GM18498 (cell line): ENCODE data around the gene DISC1.
A peak's percentile ranks its signal among the peaks of the same experiment; 100 is the strongest.
"Not testable (repeated sequence)": the region's sequence is repeated elsewhere in the genome, so short reads cannot be mapped to it uniquely, and the experiment has no call there.

Experiments
- ATAC-seq: cut with Tn5 transposase; IDR thresholded peaks from one replicate; pipeline ENCODE4 v1.9.1; 2021; ENCODE audit warnings: mild to moderate bottlenecking, moderate library complexity; ENCODE audit not compliant: unreplicated experiment

The DISC1 gene

DNA sequence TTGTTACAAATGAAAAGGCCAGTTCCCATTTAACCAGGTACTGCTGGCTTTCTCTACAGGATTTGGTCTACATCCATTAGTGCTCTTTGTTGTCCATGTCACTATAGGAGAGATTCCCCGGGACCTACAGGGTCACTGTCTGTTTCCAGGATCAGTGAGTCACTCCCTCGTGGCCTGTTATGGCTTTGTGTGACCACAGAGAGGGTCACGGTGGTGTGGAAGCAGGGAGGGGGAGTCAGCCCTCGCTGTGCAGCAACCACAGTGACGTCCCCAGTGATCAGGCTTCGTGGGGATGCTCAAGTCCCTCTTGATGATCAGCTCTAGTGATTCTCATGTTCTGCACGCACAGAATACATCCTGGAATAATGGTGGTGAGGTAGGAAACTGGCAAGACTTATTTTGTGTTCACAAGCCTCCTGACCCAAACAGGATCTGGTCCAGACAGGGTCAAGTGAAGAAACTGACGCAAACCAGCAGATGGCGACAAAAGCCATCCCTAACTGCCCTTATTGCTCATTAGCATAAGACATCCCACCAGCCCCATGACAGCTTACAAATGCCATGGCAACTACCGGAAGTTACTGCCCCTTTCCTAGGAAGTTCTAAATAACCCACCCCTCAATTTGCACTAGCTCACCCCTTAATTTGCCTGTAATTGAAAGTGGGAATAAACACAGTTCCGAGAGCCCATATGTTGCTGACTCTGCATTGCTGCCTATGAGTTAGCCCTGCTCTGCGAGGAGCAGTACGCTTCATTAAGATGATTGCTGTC, 98.5 kb downstream of the DISC1 start:
- no peak for ATAC-seq

DNA sequence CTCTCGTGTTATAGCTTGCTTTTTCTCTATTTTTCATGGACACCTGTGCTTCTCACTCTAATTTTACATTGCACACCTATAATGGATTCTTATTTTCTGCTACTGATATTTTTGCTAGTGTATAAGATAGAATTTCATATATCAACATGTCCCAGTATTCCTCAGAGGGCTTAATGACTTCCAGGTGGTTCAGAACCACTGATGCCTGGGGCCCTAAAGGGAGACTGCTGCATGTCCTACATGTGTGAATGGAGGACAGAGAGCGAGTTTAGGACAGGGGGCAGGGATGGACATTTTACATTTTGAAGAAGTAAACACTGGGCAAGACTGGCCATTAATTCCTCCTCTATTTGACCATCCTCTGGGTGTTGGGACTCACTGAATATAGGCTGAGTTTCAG, 100.6 kb downstream of the DISC1 start:
- no peak for ATAC-seq

DNA sequence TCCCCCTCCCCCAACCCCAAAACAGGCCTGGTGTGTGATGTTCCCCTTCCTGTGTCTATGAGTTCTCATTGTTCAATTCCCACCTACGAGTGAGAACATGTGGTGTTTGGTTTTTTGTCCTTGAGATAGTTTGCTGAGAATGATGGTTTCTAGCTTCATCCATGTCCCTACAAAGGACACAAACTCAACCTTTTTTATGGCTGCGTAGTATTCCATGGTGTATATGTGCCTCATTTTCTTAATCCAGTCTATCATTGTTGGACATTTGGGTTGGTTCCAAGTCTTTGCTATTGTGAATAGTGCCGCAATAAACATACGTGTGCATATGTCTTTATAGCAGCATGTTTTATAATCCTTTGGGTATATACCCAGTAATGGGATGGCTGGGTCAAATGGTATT, 102.4 kb downstream of the DISC1 start:
- ATAC-seq, result not testable (repeated sequence)

DNA sequence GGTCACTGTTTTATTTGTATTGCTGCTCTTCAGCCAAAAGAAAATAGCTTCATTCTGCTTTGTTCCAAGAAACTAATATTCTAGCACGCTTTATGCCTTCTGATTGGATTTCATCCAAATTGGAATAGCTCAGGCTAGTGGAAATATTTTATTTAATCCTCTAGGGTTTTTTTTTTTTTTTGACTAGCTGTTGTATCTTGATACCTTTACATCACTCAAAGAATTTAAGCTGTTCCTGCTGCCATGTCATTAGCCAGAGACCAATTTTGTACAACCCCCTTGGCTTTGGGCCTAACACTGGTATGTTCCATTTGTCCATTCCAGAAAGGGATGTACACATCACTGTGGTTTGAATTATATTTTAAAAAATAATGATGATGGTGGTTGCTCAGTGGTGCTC, 103.0 kb downstream of the DISC1 start:
- ATAC-seq, result no peak

DNA sequence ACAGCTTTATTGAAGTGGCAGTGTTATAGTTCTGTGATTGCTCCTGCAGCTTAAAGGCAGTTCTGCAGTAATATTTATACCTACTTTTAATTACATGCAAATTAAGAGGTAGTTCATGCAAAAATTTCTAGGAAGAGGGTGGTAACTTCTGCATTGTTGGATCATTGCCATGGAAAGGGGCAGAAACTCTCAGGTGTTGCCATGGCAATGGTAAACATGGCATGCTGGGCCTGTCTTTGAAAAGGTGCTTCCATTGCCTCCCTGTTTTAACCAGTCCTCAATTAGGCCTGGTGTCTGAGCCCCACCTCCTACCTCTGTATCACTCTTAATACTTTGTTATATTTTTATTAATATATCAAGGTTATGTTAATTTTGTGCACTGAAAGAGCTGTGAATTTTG, 104.7 kb downstream of the DISC1 start:
- no peak for ATAC-seq

DNA sequence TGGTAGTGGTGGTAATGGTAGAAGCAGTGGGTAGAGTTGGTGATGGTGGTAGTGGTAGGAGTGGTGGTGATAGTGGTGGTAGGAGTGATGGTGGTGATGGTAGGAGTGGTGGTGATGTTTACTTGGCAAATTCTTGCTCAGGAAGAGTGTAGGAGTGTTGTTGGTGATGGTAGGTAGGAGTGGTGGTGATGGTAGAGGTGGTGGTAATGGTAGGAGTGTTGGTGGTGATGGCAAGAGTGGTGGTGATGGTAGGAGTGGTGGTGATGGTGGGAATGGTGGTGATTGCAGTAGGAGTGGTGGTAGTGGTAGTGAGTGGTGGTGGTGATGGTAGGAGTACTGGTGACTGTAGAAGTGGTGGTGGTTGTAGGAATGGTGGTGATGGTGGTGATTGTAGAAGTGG, 106.5 kb downstream of the DISC1 start:
- ATAC-seq, result no peak

DNA sequence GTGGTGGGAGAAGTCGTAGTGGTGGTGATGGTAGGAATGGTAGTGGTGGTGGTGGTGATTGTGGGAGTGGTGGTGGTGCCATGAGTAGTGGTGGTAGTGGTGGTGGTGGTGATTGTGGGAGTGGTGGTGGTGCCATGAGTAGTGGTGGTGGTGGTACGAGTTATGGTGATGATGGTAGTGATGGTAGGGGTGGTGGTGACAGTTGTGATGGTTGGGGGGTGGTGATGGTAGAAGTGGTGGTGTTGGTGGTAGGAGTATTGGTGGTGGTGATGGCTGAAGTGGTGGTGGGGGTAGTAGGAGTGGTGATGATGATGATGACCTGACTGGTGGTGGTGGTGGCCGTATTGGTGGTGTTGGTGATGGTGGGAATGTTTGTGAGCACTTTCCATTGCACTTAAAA, 107.1 kb downstream of the DISC1 start:
- no peak for ATAC-seq

DNA sequence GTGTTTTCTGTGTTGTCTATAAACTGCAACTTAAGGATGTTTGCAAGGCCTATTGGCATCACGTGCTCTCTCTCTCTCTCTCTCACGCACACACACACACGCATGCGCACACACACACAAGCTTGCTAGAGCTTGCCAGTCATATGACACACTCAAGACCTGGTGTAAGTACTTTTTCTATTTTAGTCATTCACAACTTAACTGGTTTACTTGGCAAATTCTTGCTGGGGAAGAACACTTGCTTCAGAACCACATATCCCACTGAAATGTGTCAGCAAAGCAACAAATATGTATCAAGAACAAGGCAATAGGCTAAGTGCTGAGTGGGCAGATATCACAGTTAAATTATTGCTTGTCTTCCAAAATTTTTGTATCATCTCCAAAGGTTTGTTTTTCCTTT, 107.8 kb downstream of the DISC1 start:
- no peak for ATAC-seq

DNA sequence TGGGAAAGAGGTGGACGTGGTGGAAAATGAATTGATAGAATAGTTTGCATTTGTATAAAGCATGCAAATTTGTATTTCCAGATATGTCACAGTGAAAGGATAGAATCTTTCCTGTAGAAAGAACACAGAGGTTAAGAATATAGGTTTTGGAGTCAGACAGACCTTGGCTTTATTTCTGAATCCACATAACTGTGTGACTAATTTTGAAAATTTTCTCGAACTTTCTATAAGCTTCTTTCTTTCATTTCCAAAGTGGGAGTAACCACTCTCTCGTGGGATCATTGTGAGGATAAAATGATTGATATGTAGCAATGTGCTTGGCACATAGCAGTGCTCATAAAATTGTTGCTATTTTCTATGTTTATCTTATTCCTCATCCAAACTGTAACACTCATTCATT, 108.8 kb downstream of the DISC1 start:
- no peak for ATAC-seq

DNA sequence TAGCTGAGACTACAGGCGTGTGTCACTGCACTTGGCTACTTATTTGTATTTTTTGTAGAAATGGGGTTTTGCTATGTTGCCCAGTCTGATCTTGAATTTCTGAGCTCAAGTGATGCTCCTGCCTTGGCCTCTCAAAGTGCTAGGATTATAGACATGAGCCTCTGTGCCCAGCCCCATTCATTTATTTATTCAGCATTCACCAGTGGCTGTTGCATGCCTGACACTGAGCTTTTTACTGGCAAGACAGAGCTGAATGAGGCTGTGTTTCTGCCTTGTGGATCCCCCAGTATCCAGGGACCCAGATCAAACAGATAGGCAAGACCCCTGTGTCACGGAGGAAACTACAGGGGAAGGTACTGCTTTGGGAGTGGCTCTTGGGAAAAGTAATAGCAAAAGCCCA, 109.4 kb downstream of the DISC1 start:
- ATAC-seq, result no peak

DNA sequence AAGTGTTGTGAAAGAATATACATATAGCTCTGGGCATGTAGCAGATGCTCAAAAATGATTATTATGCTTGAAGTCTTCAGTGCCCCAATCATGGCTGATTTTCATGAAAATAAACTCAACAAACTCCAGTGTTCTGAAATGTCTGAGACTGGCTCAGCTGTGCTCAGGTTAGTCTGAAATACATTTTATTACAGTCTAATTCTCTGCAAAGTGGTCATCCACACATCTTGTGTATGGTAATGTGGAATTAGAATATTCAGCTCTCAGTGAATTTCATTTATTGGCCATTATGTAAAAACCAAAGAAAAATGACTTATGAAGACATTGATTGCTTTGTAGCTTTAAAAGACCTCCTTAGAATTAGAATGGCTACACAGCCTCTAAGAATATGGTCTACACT, 109.9 kb downstream of the DISC1 start:
- no peak for ATAC-seq

DNA sequence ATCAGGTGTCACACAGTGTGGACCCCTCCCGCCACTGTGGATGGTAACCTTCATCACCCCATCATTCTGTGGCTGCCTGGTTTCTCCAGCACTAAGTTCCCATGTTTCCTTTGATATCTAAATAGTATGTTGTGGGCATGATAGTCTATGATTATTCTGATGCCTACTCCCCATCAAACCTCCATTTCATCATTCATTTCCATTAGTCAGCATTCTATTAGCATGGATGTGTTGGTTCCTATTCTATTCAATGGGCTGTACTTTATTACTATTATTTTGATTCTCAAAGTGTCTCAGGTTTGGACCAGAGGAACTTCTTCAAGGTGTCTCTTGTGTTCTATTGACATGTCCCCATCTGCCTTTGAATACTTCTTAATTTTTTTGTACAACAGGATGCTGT, 112.0 kb downstream of the DISC1 start:
- no peak for ATAC-seq

DNA sequence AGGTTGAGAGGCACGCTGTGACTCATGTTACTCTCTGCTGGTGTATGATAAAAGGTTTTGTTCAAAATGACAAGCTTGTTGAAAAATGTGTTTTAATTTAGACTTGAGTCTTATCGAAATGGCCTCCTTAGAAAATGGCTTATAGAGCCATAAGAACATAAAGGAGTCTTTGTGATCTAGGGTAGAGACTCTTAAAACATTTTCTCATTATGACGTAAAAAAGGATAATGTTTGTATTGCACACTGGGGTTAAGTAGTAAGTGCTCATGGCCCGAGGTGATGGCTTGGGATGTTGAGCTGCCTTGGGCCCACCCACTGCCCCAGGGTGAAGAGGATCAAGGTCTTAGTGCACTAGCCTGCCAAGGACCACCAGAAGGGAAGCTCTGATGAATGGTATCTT, 117.4 kb downstream of the DISC1 start:
- no peak for ATAC-seq

DNA sequence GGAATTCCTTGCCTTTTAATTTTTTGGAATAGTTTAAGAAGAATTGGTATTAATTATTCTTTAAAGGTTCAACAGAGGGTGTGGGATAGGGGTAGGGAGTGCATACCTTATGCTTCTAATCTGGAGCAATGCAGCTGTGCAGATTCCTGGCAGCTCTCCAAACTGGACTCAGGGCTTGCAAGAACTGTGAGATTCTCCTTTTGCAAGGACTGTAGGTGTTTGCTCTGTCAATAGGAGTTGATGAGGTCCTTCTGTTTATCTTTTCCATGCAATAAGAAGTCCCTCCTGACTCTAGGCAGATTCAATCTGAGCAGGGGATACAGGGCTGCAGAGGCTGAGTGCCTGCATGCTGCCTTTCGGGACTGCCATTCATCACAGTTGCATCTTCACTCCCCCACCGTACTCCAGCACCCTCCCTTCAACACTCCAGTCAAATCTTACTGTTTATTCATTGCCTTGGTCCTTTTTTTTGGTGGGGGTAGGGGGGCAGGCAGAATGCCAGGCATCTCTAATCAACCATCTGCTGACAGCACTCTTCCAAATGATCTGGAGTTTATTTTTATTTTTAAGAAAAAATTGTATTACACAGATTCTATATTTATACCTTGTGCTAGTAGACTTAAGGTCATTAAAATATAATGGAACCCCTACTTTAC, 122.3 kb downstream of the DISC1 start:
- no peak for ATAC-seq

DNA sequence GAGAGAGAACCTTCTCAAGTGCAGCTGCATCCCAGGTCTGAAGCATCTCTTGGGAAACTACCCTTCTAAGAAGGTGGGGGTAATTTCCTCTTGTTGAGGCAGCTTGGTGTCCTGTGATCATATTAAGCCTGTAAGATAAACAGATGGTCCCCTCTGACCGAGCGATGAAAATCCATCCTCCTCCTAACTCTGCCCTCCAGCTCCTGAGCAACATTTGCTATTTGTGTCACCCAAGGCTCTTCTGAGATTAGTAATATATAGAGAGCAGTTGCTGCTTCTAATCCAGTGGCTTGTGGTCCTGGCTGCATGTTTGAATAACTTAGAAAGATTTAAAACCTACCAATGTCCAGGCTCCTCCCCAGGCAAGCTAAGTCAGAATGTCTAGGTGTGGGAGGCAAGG, 123.7 kb downstream of the DISC1 start:
- ATAC-seq, result no peak

DNA sequence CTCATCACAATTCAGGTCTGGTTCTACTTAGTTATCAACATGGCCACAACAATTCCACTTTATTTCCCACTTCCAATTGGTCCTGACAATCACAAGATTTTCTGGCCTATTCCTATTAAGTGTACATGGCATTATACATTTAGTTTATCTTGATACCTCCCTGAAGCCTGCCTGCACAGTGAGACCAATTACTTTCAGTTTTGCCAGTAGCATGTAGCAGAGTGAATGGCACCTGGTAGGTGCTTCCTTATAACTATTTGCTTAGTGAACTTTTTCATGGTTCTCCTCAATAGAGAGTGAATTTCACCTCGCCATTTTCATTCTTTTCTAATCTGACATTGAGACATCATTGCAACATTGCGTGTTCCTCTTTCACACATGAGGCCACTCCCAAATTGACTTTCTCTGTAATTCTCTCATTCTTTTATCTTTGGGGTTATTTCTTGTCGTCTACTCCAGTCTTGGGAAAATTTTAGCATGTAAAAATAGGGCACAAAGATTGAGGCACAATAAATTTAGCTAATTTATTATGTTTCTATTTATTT, 124.3 kb downstream of the DISC1 start:
- ATAC-seq, result no peak

DNA sequence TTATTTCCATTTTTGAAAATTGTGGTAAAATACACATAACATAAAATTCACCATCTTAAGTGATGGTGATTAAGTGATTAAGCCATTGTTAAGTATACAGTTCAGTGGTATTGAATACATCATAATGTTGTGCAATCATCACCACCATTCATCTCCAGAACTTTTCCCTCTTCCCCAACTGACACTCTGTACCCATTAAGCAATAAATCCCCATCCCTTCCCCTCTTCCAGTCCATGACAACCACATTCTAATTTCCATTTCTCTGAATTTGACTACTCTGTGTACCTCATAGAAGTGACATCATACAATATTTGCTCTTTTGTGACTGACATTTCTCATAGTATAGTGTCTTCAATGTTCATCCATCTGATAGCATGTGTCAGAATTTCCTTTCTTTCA, 124.8 kb downstream of the DISC1 start:
- ATAC-seq, result no peak

DNA sequence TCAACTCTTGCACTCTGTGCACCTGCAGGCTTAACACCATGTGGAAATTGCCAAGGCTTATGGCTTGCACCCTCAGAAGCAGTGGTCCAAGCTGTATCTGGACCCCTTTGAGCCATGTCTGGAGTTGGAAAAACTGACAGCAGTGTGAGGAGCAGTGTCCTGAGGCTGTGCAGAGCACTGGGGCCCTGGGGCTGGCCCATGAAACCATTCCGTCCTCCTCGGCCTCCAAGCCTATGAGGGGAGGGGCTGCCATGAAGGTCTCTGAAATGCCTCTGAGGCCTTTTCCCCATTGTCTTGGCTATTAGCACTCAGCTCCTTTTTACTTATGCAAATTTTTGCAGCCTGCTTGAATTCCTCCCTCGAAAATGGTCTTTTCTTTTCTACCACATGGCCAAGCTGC, 126.7 kb downstream of the DISC1 start:
- no peak for ATAC-seq

DNA sequence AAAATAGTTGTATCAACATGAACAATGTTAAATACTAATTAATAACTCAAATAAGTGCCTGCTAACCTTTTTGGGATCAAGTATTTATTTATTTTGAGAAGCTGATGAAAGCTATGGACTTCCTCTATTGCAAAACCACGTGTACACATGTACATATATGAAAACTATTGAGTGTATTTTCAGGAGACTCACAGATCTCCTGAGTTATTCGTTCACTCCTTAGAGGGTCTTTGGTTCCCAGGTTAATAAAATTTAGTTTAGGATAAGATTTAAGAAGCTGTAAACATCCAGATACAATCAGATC, 130.5 kb downstream of the DISC1 start:
- ATAC-seq, result peak; percentile 65

DNA sequence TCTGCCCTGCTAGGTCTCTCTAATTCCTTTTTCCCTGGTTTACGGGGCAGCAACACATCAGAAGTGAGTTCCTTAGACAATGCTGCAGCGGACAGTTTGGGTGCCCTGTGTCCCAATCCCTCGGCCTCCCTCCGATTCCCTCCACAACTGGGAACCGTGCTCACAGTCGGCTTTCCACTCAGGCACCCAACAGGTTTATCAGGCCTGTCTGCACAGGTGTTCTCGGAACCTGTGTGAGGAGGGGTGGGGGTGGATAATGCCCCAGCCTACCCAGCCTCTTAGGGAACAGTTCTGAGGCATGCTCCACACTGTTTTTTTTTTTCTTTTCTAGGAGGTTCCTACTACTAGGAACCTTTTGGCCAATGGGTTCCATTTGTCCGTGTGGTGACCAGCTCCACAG, 131.2 kb downstream of the DISC1 start:
- ATAC-seq, result no peak

DNA sequence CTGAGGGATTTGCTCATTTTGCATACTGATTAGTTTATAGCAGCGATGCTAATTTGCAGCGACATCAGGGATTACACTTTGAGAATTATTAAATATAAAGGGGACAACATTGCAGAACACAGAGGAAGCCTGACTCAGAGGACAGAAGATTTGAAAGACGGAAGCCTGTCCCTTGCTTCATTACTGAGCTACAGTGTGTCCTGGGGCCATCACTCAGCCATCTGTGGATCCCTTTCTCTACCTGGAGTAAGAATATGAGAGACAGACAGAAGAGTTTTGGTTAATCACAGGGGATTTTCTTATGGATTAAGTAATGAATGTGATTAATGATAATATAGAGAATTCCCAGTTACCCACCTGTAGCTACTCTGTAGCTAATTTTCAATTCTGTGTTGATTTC, 134.7 kb downstream of the DISC1 start:
- no peak for ATAC-seq

DNA sequence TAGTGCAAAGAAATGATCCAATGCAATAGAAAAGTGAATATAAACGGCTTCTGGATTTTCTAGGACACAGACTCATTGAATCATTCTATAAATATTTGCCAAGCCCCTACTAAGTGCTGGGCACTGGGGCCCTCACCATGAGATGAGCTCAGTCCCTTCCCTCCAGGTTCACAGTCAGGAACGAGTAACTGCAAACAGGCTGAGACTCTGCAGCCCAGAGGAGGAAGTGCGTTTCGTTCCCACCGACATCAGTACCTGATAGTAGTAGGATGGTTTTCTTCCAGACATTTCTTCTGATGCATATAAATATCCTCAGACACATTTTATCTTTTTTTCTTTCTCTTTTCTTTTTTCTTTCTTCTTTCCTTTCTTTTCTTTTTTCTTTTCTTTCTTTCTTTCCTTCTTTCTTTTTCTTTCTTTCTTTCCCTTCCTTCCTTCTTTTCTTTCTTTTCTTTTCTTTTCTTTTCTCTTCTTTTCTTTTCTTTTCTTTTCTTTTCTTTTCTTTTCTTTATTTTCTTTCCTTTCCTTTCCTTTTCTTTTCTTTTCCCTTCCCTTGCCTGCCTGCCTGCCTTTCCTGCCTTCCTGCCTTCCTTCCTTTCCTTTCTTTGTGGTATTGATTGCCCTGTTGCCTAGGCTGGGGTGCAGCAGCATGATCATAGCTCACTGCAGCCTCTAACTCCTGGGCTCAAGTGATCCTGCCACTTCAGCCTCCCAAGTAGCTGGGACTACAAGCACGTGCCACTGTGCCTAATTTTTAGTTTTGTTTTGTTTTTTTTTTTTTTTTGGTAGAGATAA, 135.4 kb downstream of the DISC1 start:
- no peak for ATAC-seq
